ENCODE results near the gene NBEAL2. TPM values are rescaled to one million over a fixed set of nuclear protein-coding genes. Genes with fewer than 3 reads are reported as not detected.

NBEAL2 gene
- total and polyA plus RNA-seq, 2 of the 8 experiments (the other 6 are each of a cell fraction or from before 2014, with no cell fraction given), result 27.3 to 46.9 TPM

GRCh38 chr3:46957092-46957820 lies 22.2 kb upstream of the NBEAL2 start (continued):
- TF ChIP-seq SIN3A (conservative IDR thresholded peaks at IDR 0.05 in 1 of 2, IDR thresholded peaks at IDR 0.05 in 1 of 2; ENCODE audit: low read depth in 1 of 2, low read length in 2 of 2), result no peak
- no peak for TF ChIP-seq POLR2AphosphoS5 (IDR thresholded peaks at IDR 0.05; ENCODE audit: low read depth, low read length)
- no peak for TF ChIP-seq KDM1A (IDR thresholded peaks at IDR 0.05; ENCODE audit: borderline replicate concordance, low read length)
- TF ChIP-seq SP1 (IDR thresholded peaks at IDR 0.05; ENCODE audit: low read depth, low read length), result no peak
